ENCODE results near the gene DDX3X. TPM values are rescaled to one million over a fixed set of nuclear protein-coding genes. Genes with fewer than 3 reads are reported as not detected.
"Not testable (repeated sequence)": the region's sequence is repeated elsewhere in the genome, so short reads cannot be mapped to it uniquely, and the experiment has no call there.

The DDX3X gene
- total RNA-seq (2014; rRNA removed; shearing (Covaris generic)) (239 and 272 TPM in 2 replicates), polyA plus RNA-seq (2016; fragmentation: Nextera tagmentation; extraction: Ambion mirVana) (55.6 and 68.1 TPM in 2 replicates)
- long read RNA-seq, full-length matches to known transcripts, result 2 of 15 reads
- long read RNA-seq, partial matches to known transcripts, result 4 of 15 reads
- long read RNA-seq, other reads (novel, unspliced or antisense), result 9 of 15 reads

DNA sequence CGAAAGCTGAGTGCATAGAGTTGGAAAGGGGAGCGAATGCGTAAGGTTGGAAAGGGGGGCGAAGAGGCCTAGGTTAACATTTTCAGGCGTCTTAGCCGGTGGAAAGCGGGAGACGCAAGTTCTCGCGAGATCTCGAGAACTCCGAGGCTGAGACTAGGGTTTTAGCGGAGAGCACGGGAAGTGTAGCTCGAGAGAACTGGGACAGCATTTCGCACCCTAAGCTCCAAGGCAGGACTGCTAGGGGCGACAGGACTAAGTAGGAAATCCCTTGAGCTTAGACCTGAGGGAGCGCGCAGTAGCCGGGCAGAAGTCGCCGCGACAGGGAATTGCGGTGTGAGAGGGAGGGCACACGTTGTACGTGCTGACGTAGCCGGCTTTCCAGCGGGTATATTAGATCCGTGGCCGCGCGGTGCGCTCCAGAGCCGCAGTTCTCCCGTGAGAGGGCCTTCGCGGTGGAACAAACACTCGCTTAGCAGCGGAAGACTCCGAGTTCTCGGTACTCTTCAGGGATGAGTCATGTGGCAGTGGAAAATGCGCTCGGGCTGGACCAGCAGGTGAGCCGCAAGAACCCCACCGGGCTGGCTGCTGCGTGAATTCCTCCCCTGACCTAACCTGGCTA is at the start of gene DDX3X:
Gene DDX3X, plus strand, starts transcription at position 419 of the 619 bp plus-strand sequence. Its CDS starts 91 bp downstream, at position 510.
- Mint-ChIP-seq H3K4me3 (peak within 1 kb of the TSS; percentile 96), H3K4me1 (peaks cover 38% of the 10 kb centered on the region), H3K36me3 (ENCODE audit: low read depth) (peaks cover 48% of the 10 kb centered on the region), H3K27ac (peak within 1 kb of the TSS; percentile 100), H3K27me3 (ENCODE audit: insufficient read depth, low read depth, poor library complexity) (peaks cover 17% of the 10 kb centered on the region), H3K9me3 (no peaks in the 10 kb centered on the region; the same call in 2 of the 3 replicates)
- Histone ChIP-seq H3K4me1 (ENCODE audit: insufficient read depth) (peaks cover 35% of the 10 kb centered on the region), H3F3A (replicated peaks; ENCODE audit: low read depth) (peaks cover 7% of the 10 kb centered on the region; the same call in 1 of the 2 replicates), H3K79me2 (replicated peaks; ENCODE audit: insufficient read depth) (peaks cover 55% of the 10 kb centered on the region), H3K4me3 (peak within 1 kb of the TSS; percentile 85), H4K20me1 (replicated peaks; ENCODE audit: insufficient read depth) (peaks cover 32% of the 10 kb centered on the region), H3K36me3 (ENCODE audit: insufficient read depth) (no peaks in the 10 kb centered on the region; the same call in 1 of the 2 replicates), H2AFZ (no peak within 1 kb of the TSS), H3K27me3 (ENCODE audit: insufficient read depth) (no peaks in the 10 kb centered on the region), H3K4me2 (peak within 1 kb of the TSS; percentile 94), H3K27ac (ENCODE audit: low read depth) (peak within 1 kb of the TSS; percentile 100), H3K9me2 (ENCODE audit: insufficient read depth) (no peaks in the 10 kb centered on the region)
- TF ChIP-seq ETS1 (IDR thresholded peaks at IDR 0.05) (0 out of 2 replicates have a peak, but pooled peaks have one; percentile 41), CREB1 (CRISPR knock-in tag; IDR thresholded peaks at IDR 0.05; ENCODE audit: low read depth) (peak; percentile 52), POLR2AphosphoS5 (IDR thresholded peaks at IDR 0.05; ENCODE audit: low read depth) (peak; percentile 96), JUNB (IDR thresholded peaks at IDR 0.05; ENCODE audit: unreplicated experiment) (no peak)
- peak; percentile 72 for DNase-seq (ENCODE audit: low spot score)
- peak; percentile 46 for ATAC-seq

GRCh38 chrX:41285928-41286327 is 48.0 kb upstream of the DDX3X start:
- not testable (repeated sequence) for H3K36me3 Mint-ChIP-seq (ENCODE audit: low read depth); H3K27me3 Mint-ChIP-seq (ENCODE audit: insufficient read depth, low read depth, poor library complexity); H3K4me3 ChIP-seq; H3K4me1 Mint-ChIP-seq; H3K9me2 ChIP-seq (ENCODE audit: insufficient read depth); H4K20me1 ChIP-seq (replicated peaks; ENCODE audit: insufficient read depth); H2AFZ ChIP-seq; DNase-seq (ENCODE audit: low spot score); H3K4me3 Mint-ChIP-seq; H3K27ac Mint-ChIP-seq; H3K4me2 ChIP-seq; H3K27me3 ChIP-seq (ENCODE audit: insufficient read depth); H3K36me3 ChIP-seq (ENCODE audit: insufficient read depth); H3K79me2 ChIP-seq (replicated peaks; ENCODE audit: insufficient read depth); H3K4me1 ChIP-seq (ENCODE audit: insufficient read depth); H3K27ac ChIP-seq (ENCODE audit: low read depth); ATAC-seq; H3K9me3 Mint-ChIP-seq; H3F3A ChIP-seq (replicated peaks; ENCODE audit: low read depth)

DNA sequence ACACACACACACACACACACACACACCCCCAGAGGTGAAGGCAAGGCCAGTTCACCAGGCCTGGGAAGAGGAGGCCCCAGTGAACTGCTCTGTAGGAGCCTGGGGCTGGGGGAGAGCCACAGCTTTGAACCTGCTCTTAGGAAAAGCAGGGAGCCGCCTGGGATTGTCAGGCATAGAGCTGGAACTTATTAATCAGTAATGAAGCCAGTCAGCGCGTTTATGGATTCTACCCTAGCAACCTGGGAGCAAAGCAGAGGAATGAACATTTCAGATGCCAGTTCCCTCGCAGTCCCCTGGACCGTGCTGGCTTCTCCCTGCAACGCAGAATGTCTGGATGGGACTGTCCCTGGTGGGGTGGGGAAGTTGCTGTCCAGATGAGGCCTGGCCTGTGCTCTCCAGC is 45.3 kb upstream of the DDX3X start:
- Histone ChIP-seq H4K20me1 (replicated peaks; ENCODE audit: insufficient read depth) (no peaks in the 10 kb centered on the region), H3K4me1 (ENCODE audit: insufficient read depth) (peaks cover 9% of the 10 kb centered on the region; the same call in 1 of the 2 replicates), H3K4me3 (no peak overlapping the region), H3K27me3 (ENCODE audit: insufficient read depth) (no peaks in the 10 kb centered on the region), H3K79me2 (replicated peaks; ENCODE audit: insufficient read depth) (no peaks in the 10 kb centered on the region), H2AFZ (no peak overlapping the region), H3K9me2 (ENCODE audit: insufficient read depth) (no peaks in the 10 kb centered on the region), H3K4me2 (no peak overlapping the region), H3K36me3 (ENCODE audit: insufficient read depth) (no peaks in the 10 kb centered on the region), H3F3A (replicated peaks; ENCODE audit: low read depth) (no peaks in the 10 kb centered on the region), H3K27ac (ENCODE audit: low read depth) (no peak overlapping the region)
- Mint-ChIP-seq H3K4me1 (peaks cover 22% of the 10 kb centered on the region), H3K36me3 (ENCODE audit: low read depth) (no peaks in the 10 kb centered on the region; the same call in 2 of the 3 replicates), H3K27ac (no peak overlapping the region), H3K4me3 (no peak overlapping the region), H3K9me3 (peaks cover 4% of the 10 kb centered on the region; the same call in 2 of the 3 replicates), H3K27me3 (ENCODE audit: insufficient read depth, low read depth, poor library complexity) (peaks cover 5% of the 10 kb centered on the region)
- DNase-seq (ENCODE audit: low spot score) (no peak), ATAC-seq (no peak)
- TF ChIP-seq CREB1 (CRISPR knock-in tag; IDR thresholded peaks at IDR 0.05; ENCODE audit: low read depth) (no peak), ZNF114 (CRISPR knock-in tag; IDR thresholded peaks at IDR 0.05) (no peak), POLR2AphosphoS5 (IDR thresholded peaks at IDR 0.05; ENCODE audit: low read depth) (no peak), EZH2 (IDR thresholded peaks at IDR 0.05; ENCODE audit: low read depth, unreplicated experiment) (no peak), ETS1 (IDR thresholded peaks at IDR 0.05) (no peak)

Data from GM23338 (cell line).